ENCODE results near the gene TPBGL. TPM values are rescaled to one million over a fixed set of nuclear protein-coding genes. Genes with fewer than 3 reads are reported as not detected.
A peak's percentile ranks its signal among the peaks of the same experiment; 100 is the strongest.

The TPBGL gene
- polyA plus RNA-seq, 3 donors = not detected

DNA sequence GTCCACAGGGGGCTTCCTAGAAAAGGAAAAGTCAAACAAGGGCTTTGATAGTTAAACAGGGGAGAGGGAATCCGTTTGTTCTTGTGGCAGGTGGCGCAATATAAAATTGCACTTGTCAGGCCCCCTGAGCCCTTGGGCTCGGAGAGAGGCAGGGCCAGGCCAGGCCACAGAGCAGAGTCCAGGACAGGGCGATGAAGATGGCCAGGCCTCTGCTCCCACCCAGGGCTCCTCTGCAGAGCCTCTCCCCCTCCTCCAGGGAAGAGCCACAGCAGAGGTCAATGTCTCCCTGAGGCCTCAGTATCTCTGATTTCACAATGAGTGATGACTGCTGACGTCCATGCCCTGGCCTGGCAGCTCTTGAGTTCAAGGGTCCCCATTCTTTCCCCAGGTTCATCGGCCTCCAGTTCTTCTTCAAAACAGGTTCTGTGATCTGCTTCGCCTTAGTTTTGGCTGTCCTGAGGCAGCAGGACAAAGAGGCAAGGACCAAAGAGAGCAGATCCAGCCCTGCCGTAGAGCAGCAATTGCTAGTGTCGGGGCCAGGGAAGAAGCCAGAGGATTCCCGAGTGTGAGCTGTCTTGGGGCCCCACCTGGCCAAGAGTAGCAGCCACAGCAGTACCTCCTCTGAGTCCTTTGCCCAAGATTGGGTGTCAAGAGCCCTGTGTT, 36.4 kb upstream of the TPBGL start:
- no peaks in the 10 kb centered on the region for H3K4me1 ChIP-seq (ENCODE audit: control insufficient read depth in 1 of 2, insufficient read depth in 2 of 2, low read length in 2 of 2)
- WGBS (ENCODE audit: insufficient coverage) = 85% methylated on average over 10 of the region's 10 CpGs
- no peak overlapping the region for H3K27ac ChIP-seq (ENCODE audit: low read depth in 1 of 2, low read length in 2 of 2)

DNA sequence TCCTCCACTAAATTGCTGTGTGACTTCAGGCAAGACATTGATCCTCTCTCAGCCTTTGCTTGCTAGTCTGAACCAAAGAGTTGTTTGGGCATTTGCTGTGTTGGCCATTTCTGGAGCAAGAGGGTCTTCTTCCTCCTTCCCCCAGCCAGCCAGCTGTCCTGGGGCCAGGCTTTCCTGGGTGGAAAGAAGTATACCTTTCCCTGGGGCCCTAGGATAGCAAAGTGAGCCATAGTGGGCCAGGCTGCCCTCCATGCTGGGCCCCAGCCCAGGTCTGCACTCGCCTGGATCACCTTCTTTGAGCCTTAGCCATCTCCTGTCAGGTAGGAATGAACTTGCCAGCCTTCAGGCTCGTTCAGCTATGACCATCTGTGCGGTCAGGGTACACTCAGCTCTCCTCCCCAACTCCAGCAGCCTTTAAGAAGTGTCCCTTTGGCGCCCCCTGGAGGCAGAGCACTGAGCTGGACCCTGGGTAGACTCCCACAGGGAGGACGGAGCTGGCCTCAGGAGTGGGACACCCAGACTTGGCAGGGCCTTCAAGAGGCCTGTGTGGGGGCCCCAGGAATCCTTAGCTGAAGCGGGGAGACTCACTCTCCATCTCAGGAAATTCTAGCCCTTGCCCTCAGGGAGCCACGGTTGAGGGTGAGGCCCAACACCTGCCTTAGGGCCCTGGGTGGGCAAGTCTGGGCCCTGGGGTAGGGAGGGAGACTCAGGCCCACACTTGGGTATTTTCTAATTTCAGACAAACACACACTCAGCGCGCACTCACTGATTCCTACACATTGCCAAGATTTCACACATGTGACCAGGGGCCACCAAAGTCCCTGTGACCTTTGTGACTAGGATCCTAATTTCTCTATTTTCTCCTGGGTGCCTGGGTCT, 35.6 kb upstream of the TPBGL start:
- Mint-ChIP-seq H3K36me3 (no peaks in the 10 kb centered on the region), H3K27ac (no peak overlapping the region), H3K4me1 (no peaks in the 10 kb centered on the region), H3K9me3 (no peaks in the 10 kb centered on the region), H3K4me3 (no peak overlapping the region), H3K27me3 (ENCODE audit: low read depth in 3 of 3) (peaks cover 10 to 15% (median 13%) of the 10 kb centered on the region in 3 donors)
- no peaks in the 10 kb centered on the region for H3K4me1 ChIP-seq (ENCODE audit: control insufficient read depth in 1 of 2, insufficient read depth in 2 of 2, low read length in 2 of 2)
- no peak overlapping the region for H3K9ac ChIP-seq (ENCODE audit: insufficient read depth, low read length, poor library complexity, severe bottlenecking)
- no peaks in the 10 kb centered on the region for H3K9me3 ChIP-seq (replicated peaks in 1 of 2; ENCODE audit: control insufficient read depth in 1 of 2, insufficient read depth in 1 of 2, low read length in 2 of 2)
- no peaks in the 10 kb centered on the region for H3K36me3 ChIP-seq (replicated peaks in 1 of 2; ENCODE audit: control insufficient read depth in 1 of 2, insufficient read depth in 2 of 2, low read length in 2 of 2)
- no peak overlapping the region for H3K27ac ChIP-seq (ENCODE audit: low read depth in 1 of 2, low read length in 2 of 2)
- DNase-seq = peak; percentile 75 to 82 (median 79)
- no peak overlapping the region for H2AFZ ChIP-seq (ENCODE audit: insufficient read depth, low read depth, low read length, poor library complexity, severe bottlenecking)
- 4% methylated on average over 3 of the region's 9 CpGs for WGBS (ENCODE audit: insufficient coverage)
- no peaks in the 10 kb centered on the region for H4K20me1 ChIP-seq (ENCODE audit: insufficient read depth, low read length)
- TF ChIP-seq, protein P1, sequence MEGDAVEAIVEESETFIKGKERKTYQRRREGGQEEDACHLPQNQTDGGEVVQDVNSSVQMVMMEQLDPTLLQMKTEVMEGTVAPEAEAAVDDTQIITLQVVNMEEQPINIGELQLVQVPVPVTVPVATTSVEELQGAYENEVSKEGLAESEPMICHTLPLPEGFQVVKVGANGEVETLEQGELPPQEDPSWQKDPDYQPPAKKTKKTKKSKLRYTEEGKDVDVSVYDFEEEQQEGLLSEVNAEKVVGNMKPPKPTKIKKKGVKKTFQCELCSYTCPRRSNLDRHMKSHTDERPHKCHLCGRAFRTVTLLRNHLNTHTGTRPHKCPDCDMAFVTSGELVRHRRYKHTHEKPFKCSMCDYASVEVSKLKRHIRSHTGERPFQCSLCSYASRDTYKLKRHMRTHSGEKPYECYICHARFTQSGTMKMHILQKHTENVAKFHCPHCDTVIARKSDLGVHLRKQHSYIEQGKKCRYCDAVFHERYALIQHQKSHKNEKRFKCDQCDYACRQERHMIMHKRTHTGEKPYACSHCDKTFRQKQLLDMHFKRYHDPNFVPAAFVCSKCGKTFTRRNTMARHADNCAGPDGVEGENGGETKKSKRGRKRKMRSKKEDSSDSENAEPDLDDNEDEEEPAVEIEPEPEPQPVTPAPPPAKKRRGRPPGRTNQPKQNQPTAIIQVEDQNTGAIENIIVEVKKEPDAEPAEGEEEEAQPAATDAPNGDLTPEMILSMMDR (IDR thresholded peaks at IDR 0.05) = peak; percentile 93
- no peaks in the 10 kb centered on the region for H3K79me2 ChIP-seq (ENCODE audit: insufficient read depth, low read length)
- H3K4me2 ChIP-seq (replicated peaks; ENCODE audit: extremely low read depth, low read length, poor library complexity, severe bottlenecking) = no peak overlapping the region
- peaks cover 0 to 6% of the 10 kb centered on the region in 2 donors for H3K27me3 ChIP-seq (ENCODE audit: control insufficient read depth in 2 of 2, insufficient read depth in 2 of 2, low read length in 2 of 2)
- intact Hi-C loops (cut with micrococcal nuclease) = loop anchor here (1.0 to 5.0 kb wide), 3 partner anchors 37 to 65 kb away; partner anchors contain the start of gene TPBGL (in 1 of the 2)
- H3K4me3 ChIP-seq (replicated peaks in 1 of 3; ENCODE audit: low read depth in 2 of 3, low read length in 3 of 3) = no peak overlapping the region

More for the DNA sequence above, 36.4 kb upstream of the TPBGL start:
- H3K27me3 ChIP-seq (ENCODE audit: control insufficient read depth in 2 of 2, insufficient read depth in 2 of 2, low read length in 2 of 2) = peaks cover 0 to 6% of the 10 kb centered on the region in 2 donors
- H3K4me2 ChIP-seq (replicated peaks; ENCODE audit: extremely low read depth, low read length, poor library complexity, severe bottlenecking) = no peak overlapping the region
- TF ChIP-seq, protein P1 (IDR thresholded peaks at IDR 0.05) = no peak
- H2AFZ ChIP-seq (ENCODE audit: insufficient read depth, low read depth, low read length, poor library complexity, severe bottlenecking) = no peak overlapping the region
- no peak for DNase-seq
- no peaks in the 10 kb centered on the region for H3K36me3 Mint-ChIP-seq
- no peaks in the 10 kb centered on the region for H3K79me2 ChIP-seq (ENCODE audit: insufficient read depth, low read length)
- H3K27ac Mint-ChIP-seq = peak overlapping the region in 1 of 7 donors; percentile 28
- no peak overlapping the region for H3K4me3 ChIP-seq (replicated peaks in 1 of 3; ENCODE audit: low read depth in 2 of 3, low read length in 3 of 3)
- no peaks in the 10 kb centered on the region for H3K9me3 ChIP-seq (replicated peaks in 1 of 2; ENCODE audit: control insufficient read depth in 1 of 2, insufficient read depth in 1 of 2, low read length in 2 of 2)
- H3K4me3 Mint-ChIP-seq = no peak overlapping the region
- H3K27me3 Mint-ChIP-seq (ENCODE audit: low read depth in 3 of 3) = peaks cover 12 to 19% (median 16%) of the 10 kb centered on the region in 3 donors
- H4K20me1 ChIP-seq (ENCODE audit: insufficient read depth, low read length) = no peaks in the 10 kb centered on the region
- intact Hi-C loops (cut with micrococcal nuclease) = no loop called here
- no peak overlapping the region for H3K9ac ChIP-seq (ENCODE audit: insufficient read depth, low read length, poor library complexity, severe bottlenecking)
- H3K4me1 Mint-ChIP-seq = no peaks in the 10 kb centered on the region
- no peaks in the 10 kb centered on the region for H3K36me3 ChIP-seq (replicated peaks in 1 of 2; ENCODE audit: control insufficient read depth in 1 of 2, insufficient read depth in 2 of 2, low read length in 2 of 2)
- no peaks in the 10 kb centered on the region for H3K9me3 Mint-ChIP-seq

Measured in CD14-positive monocyte (primary cell).